GM12872 (cell line): ENCODE measurements around the gene HUNK.

Experiments used
- TF ChIP-seq, protein P1 (sequence below): IDR thresholded peaks from 3 replicates; pipeline ENCODE4 v1.5.1; 2011; ENCODE audit warnings: low read depth, mild to moderate bottlenecking, low read length, moderate library complexity; ENCODE audit not compliant: insufficient read depth

HUNK gene

DNA sequence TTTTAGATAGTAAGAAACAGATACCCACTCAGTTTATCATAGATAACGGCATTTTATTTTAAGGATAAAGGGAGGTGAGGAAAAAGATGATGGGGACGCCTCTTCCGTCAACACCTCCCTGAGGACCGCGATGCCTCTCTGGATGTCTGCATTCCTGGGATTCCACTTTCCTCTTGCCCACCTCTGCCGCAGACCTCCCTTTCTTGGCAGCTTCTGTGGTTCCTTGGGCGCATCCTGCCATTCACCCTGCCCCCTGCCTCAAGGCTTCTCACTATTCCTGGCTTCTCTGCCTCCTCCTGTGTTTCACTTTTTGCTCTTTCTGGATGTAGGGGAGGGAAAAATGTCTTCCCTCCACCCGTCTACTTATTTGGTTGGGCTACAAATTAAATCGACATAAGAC lies 19.9 kb downstream of the HUNK start:
- TF ChIP-seq, protein P1, sequence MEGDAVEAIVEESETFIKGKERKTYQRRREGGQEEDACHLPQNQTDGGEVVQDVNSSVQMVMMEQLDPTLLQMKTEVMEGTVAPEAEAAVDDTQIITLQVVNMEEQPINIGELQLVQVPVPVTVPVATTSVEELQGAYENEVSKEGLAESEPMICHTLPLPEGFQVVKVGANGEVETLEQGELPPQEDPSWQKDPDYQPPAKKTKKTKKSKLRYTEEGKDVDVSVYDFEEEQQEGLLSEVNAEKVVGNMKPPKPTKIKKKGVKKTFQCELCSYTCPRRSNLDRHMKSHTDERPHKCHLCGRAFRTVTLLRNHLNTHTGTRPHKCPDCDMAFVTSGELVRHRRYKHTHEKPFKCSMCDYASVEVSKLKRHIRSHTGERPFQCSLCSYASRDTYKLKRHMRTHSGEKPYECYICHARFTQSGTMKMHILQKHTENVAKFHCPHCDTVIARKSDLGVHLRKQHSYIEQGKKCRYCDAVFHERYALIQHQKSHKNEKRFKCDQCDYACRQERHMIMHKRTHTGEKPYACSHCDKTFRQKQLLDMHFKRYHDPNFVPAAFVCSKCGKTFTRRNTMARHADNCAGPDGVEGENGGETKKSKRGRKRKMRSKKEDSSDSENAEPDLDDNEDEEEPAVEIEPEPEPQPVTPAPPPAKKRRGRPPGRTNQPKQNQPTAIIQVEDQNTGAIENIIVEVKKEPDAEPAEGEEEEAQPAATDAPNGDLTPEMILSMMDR: no peak

- TF ChIP-seq, protein P1: no peak
Measured at GRCh38 chr21:31893851-31894415, 21.1 kb downstream of the HUNK start.

- TF ChIP-seq, protein P1: no peak
Measured at GRCh38 chr21:31894457-31894856, 21.6 kb downstream of the HUNK start.

DNA sequence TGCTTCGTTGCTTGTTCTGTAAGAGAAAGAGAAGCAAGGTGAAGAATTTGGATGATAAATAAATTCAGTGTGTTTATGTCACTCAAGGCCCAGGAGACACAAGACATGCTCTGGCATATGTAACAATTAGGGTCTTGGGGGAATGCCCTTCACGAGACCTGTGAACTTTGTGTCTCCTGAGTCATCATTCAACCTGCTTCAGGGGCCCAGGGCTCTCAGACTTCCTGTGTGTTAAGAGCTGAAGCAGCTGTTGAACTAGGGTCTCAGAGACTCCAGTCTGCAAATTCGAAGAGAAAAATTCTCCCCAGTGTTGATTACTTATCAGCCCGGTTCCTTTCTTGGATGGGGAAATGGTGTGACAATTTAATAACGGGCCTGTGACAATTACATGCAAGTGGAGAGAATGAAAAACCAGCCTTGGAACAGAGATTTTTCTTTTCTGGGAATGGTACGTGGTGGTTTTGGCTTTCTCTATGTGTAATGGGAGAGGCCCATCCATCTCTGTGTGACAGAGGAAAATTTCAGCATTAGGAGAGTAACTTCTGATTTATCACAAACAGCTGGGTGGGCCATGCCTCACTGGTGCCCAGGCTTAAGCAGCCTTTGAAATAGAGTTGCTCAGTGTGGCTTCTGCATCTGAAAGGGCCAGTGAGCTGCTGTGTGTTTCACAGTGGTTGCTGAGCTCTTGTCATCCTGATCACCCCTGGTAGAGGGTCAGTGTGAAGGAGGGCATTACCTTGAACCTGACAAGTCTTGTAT lies 22.4 kb downstream of the HUNK start:
- TF ChIP-seq, protein P1: no peak

GRCh38 chr21:31896019-31896418 lies 23.2 kb downstream of the HUNK start:
- TF ChIP-seq, protein P1: no peak

DNA sequence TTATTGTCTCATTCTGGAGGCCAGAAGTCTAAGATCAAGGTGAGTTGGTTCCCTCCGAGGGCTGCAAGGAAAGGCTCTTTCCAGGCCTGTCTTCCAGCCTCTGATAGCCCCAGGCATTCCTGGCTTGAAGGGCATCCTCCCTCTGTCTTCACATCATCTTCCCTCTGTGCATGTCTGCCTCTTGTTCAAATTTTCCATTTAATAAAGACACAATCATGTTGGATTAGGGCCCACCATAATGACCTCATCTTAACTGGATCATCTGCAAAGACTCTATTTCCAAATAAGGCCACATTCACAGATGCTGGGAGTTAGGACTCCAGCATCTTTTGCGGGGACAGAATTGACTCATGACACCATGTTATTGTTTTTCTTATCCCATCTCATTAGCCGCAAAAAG lies 24.5 kb downstream of the HUNK start:
- TF ChIP-seq, protein P1: no peak

GRCh38 chr21:31898933-31899630 lies 26.3 kb downstream of the HUNK start:
- TF ChIP-seq, protein P1: no peak
